ENCODE data around the gene MPDU1. TPM values are rescaled to one million over a fixed set of nuclear protein-coding genes. Genes with fewer than 3 reads are reported as not detected.

Gene MPDU1
- total RNA-seq, 1 experiment from 2014 or later = 50.9 TPM

GRCh38 chr17:7591596-7591995 lies 7.9 kb downstream of the MPDU1 start:
- intact Hi-C loops (cut with micrococcal nuclease) = no loop called here
- no TSS peak for BruUV-seq (replicated peaks)

More at GRCh38 chr17:7591596-7591995, 7.9 kb downstream of the MPDU1 start:
- POLR2A ChIA-PET = no interaction called here
- peaks cover 50 to 62% of the 10 kb centered on the region in 2 experiments; a peak in 3 of 4 replicates for H3K36me3 ChIP-seq (ENCODE audit: control insufficient read depth in 1 of 2, insufficient read depth in 2 of 2, low read length in 2 of 2)
- no peak overlapping the region for H3K4me2 ChIP-seq (ENCODE audit: low read length)
- no peaks in the 10 kb centered on the region for H3K9me3 ChIP-seq (ENCODE audit: control insufficient read depth in 1 of 2, insufficient read depth in 1 of 2, low read depth in 1 of 2, low read length in 2 of 2)
- no peaks in the 10 kb centered on the region for H3K27me3 ChIP-seq (ENCODE audit: insufficient read depth, low read length)
- H3K9me2 ChIP-seq (ENCODE audit: insufficient read depth) = no peaks in the 10 kb centered on the region
- H3K27ac ChIP-seq (ENCODE audit: low read depth, low read length) = 0 out of 2 replicates have a peak overlapping the region, but pooled peaks have one; percentile 33
- no peaks in the 10 kb centered on the region for H4K20me1 ChIP-seq (ENCODE audit: insufficient read depth)
- RAD21 ChIA-PET (ENCODE audit: low non-redundant PET in 1 of 2, low total read pairs in 2 of 2, uncharacterized antibody in 2 of 2, unreplicated experiment in 2 of 2) = no interaction called here
- DNase-seq (ENCODE audit: low read depth, low spot score) (no peak), ATAC-seq (no peak)
- CTCF ChIA-PET = no interaction called here
- peaks cover 7% of the 10 kb centered on the region for H3K79me2 ChIP-seq (ENCODE audit: insufficient read depth, low read length)
- H3K4me3 ChIP-seq (replicated peaks in 1 of 2; ENCODE audit: low read depth in 1 of 2, low read length in 2 of 2) = no peak overlapping the region
- H2AFZ ChIP-seq (ENCODE audit: low read depth, low read length, poor library complexity, severe bottlenecking) = no peak overlapping the region
- H3K9ac ChIP-seq (ENCODE audit: low read length) = no peak overlapping the region
- TF ChIP-seq FOSL1 (IDR thresholded peaks at IDR 0.05; ENCODE audit: low read depth) (no peak), SIN3A (IDR thresholded peaks at IDR 0.05; ENCODE audit: low read depth) (no peak), POLR2AphosphoS5 (IDR thresholded peaks at IDR 0.05; ENCODE audit: low read depth, low read length) (no peak), CTCF (IDR thresholded peaks at IDR 0.05 in 2 of 3, conservative IDR thresholded peaks at IDR 0.05 in 1 of 3; ENCODE audit: borderline replicate concordance in 1 of 3, insufficient read depth in 1 of 3, low read depth in 2 of 3, low read length in 2 of 3) (no peak), ZBTB33 (IDR thresholded peaks at IDR 0.05; ENCODE audit: extremely low read depth, insufficient replicate concordance, low read length) (no peak), RAD21 (IDR thresholded peaks at IDR 0.05; ENCODE audit: low read depth) (no peak), MAX (IDR thresholded peaks at IDR 0.05) (no peak), JUND (IDR thresholded peaks at IDR 0.05) (no peak), ELF1 (IDR thresholded peaks at IDR 0.05; ENCODE audit: borderline replicate concordance, low read depth) (no peak), EZH2 (IDR thresholded peaks at IDR 0.05) (no peak), EGR1 (IDR thresholded peaks at IDR 0.05; ENCODE audit: low read depth) (no peak)
- peaks cover 0 to 20% of the 10 kb centered on the region in 2 experiments; a peak in 2 of 4 replicates for H3K4me1 ChIP-seq (ENCODE audit: control insufficient read depth in 1 of 2, insufficient read depth in 2 of 2, low read length in 2 of 2)

Measured in HCT116 (cell line).